Neural cell (in vitro differentiated cells): ENCODE results near the gene RAPGEF2.

ENCODE experiments used
- MXI1 ChIP-seq: fragments of 450-650 bp; conservative IDR thresholded peaks from 2 replicates; pipeline ENCODE4 v1.6.1; 2014; ENCODE audit warnings: antibody characterized with exemption, mild to moderate bottlenecking; ENCODE audit not compliant: poor library complexity, severe bottlenecking
- POLR2AphosphoS5 ChIP-seq: IDR thresholded peaks from 2 replicates; pipeline ENCODE4 v1.6.1; 2012
- TF ChIP-seq, protein P1 (sequence below): fragments of 450-650 bp; IDR thresholded peaks from 2 replicates; pipeline ENCODE4 v1.5.1; 2014; ENCODE audit warnings: antibody characterized with exemption, mild to moderate bottlenecking, moderate library complexity; ENCODE audit not compliant: poor library complexity, severe bottlenecking

GRCh38 chr4:159317203-159317602 lies 214.3 kb downstream of the RAPGEF2 start:
- TF ChIP-seq, protein P1, sequence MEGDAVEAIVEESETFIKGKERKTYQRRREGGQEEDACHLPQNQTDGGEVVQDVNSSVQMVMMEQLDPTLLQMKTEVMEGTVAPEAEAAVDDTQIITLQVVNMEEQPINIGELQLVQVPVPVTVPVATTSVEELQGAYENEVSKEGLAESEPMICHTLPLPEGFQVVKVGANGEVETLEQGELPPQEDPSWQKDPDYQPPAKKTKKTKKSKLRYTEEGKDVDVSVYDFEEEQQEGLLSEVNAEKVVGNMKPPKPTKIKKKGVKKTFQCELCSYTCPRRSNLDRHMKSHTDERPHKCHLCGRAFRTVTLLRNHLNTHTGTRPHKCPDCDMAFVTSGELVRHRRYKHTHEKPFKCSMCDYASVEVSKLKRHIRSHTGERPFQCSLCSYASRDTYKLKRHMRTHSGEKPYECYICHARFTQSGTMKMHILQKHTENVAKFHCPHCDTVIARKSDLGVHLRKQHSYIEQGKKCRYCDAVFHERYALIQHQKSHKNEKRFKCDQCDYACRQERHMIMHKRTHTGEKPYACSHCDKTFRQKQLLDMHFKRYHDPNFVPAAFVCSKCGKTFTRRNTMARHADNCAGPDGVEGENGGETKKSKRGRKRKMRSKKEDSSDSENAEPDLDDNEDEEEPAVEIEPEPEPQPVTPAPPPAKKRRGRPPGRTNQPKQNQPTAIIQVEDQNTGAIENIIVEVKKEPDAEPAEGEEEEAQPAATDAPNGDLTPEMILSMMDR: no peak
- no peak for TF ChIP-seq MXI1
- no peak for TF ChIP-seq POLR2AphosphoS5
